ENCODE measurements around the gene PLXNA2. TPM values are rescaled to one million over a fixed set of nuclear protein-coding genes. Genes with fewer than 3 reads are reported as not detected.

The PLXNA2 gene
- total and polyA plus RNA-seq, 7 donors, result 4.4 to 33.6 (median 20.8) TPM

DNA sequence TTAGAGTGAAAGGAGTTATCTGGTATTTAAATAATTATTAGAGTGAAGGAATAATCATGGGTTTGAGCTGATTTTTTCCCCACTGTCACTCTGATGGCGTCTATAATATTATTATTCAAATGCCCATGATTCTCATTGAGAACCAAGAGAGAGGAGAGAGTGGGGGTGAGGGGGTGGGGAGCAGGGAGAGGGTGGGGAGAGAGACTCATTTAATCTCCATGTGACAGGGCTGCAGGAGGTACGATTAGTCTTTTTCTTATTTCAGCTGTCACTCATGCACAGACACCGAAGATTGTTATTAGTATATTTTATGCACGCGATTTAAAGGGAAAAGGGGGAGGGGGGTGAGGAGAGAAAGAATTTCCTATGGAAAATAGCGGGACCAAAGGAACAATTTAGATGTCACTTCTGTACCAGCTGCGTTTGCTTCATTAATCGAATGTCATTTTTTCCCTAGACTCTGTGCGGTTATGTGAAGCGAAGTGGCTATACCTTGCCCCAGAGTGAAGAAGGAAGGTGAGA, 19.9 kb downstream of the PLXNA2 start:
- H3K27ac ChIP-seq, result no peak overlapping the region
- TF ChIP-seq, protein P1, sequence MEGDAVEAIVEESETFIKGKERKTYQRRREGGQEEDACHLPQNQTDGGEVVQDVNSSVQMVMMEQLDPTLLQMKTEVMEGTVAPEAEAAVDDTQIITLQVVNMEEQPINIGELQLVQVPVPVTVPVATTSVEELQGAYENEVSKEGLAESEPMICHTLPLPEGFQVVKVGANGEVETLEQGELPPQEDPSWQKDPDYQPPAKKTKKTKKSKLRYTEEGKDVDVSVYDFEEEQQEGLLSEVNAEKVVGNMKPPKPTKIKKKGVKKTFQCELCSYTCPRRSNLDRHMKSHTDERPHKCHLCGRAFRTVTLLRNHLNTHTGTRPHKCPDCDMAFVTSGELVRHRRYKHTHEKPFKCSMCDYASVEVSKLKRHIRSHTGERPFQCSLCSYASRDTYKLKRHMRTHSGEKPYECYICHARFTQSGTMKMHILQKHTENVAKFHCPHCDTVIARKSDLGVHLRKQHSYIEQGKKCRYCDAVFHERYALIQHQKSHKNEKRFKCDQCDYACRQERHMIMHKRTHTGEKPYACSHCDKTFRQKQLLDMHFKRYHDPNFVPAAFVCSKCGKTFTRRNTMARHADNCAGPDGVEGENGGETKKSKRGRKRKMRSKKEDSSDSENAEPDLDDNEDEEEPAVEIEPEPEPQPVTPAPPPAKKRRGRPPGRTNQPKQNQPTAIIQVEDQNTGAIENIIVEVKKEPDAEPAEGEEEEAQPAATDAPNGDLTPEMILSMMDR (IDR thresholded peaks at IDR 0.05), result no peak
- H3K27me3 ChIP-seq (ENCODE audit: insufficient read depth in 3 of 3, low read length in 2 of 3), result no peaks in the 10 kb centered on the region
- peaks cover 63% of the 10 kb centered on the region for H3K4me1 ChIP-seq
- no peaks in the 10 kb centered on the region for H3K9me3 ChIP-seq
- no peak overlapping the region for H3K4me3 ChIP-seq
- DNase-seq (no peak), ATAC-seq (no peak)
- WGBS, 3 donors, result 85 to 89% (median 88%) methylated on average over 10 of the region's 10 CpGs
- intact Hi-C loops (cut with DNase I), result loop anchor here in 1 of 2 donors (5.0 kb wide), 1 partner anchor 72 kb away; no protein-coding TSS in a partner anchor
- no peaks in the 10 kb centered on the region for H3K36me3 ChIP-seq (ENCODE audit: insufficient read depth in 1 of 2, low read depth in 1 of 2)

DNA sequence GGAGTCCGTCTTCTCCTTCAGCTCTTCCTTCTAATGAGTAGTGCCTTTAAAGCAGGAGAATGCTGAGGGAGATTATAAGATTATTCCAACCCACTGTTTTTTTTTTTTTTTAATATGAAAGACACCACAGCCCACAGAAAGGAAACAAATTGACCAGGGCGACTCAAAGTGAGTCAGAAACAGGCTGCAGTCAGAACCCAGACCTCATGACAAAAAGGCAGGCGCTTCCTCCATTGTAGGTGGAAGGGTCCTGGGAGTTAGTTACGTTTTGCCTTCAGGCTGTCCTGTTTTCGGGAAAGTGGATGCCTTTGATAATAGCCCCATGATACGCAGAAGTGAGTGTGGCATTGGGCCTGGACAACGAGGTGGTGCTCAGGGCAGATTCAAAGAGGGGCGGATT, 21.0 kb downstream of the PLXNA2 start:
- peak overlapping the region; percentile 79 for H3K27ac ChIP-seq
- no peaks in the 10 kb centered on the region for H3K27me3 ChIP-seq (ENCODE audit: insufficient read depth in 3 of 3, low read length in 2 of 3)
- H3K36me3 ChIP-seq (ENCODE audit: insufficient read depth in 1 of 2, low read depth in 1 of 2), result no peaks in the 10 kb centered on the region
- no peak for ATAC-seq
- intact Hi-C loops (cut with DNase I), result loop anchor here in 1 of 2 donors (5.0 kb wide), 1 partner anchor 71 kb away; no protein-coding TSS in a partner anchor
- peaks cover 69% of the 10 kb centered on the region for H3K4me1 ChIP-seq
- WGBS, 3 donors, result 79 to 84% (median 80%) methylated on average over 8 of the region's 8 CpGs
- no peak for DNase-seq
- no peak overlapping the region for H3K4me3 ChIP-seq
- TF ChIP-seq, protein P1 (IDR thresholded peaks at IDR 0.05), result no peak
- no peaks in the 10 kb centered on the region for H3K9me3 ChIP-seq

DNA sequence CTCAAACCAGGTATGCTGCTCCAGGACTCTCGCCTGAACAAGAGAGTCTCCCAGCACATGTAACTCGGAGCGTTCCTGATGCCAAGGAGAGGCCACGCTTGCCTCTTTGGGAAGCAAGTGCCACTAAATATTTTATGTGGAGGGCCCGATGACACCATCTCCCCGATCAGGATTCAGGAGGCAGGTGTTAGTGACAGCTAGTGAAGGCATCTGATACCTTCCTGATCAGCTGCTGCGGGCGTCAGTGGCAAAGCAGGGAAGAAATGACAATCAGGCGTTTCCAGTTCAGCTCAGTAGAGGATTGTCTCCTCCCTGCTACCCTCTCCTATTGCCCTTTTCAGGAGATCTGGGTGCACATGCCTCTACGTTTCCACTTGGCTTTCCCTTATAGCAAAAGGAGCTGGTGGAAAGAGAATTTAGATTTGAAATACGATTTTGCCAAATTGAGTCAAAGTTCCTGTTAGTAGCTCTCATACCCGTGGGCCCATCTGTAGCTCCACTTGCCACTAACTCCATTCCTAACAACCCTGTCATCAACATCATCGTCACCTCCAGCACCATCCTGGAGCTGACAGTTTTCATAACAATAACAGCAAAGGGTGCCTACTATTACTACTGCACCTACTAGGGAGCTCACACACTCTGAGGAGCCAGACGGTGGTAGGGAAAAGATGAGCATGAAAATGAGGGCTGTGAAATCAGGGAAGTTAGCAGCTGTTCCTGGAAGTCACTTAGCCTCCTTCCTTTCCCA, 21.6 kb downstream of the PLXNA2 start:
- 28 to 53% (median 30%) methylated on average over 14 of the region's 14 CpGs for WGBS, 3 donors
- Histone ChIP-seq H3K36me3 (ENCODE audit: insufficient read depth in 1 of 2, low read depth in 1 of 2) (peaks cover 0 to under 1% of the 10 kb centered on the region in 2 donors), H3K4me3 (no peak overlapping the region), H3K9me3 (no peaks in the 10 kb centered on the region), H3K27me3 (ENCODE audit: insufficient read depth in 3 of 3, low read length in 2 of 3) (no peaks in the 10 kb centered on the region), H3K4me1 (peaks cover 68% of the 10 kb centered on the region), H3K27ac (peak overlapping the region; percentile 79)
- DNase-seq (no peak), ATAC-seq (peak; percentile 35 to 77 (median 54))
- TF ChIP-seq, protein P1 (IDR thresholded peaks at IDR 0.05), result no peak
- intact Hi-C loops (cut with DNase I), result loop anchor here in 1 of 2 donors (5.0 kb wide), 1 partner anchor 70 kb away; no protein-coding TSS in a partner anchor

DNA sequence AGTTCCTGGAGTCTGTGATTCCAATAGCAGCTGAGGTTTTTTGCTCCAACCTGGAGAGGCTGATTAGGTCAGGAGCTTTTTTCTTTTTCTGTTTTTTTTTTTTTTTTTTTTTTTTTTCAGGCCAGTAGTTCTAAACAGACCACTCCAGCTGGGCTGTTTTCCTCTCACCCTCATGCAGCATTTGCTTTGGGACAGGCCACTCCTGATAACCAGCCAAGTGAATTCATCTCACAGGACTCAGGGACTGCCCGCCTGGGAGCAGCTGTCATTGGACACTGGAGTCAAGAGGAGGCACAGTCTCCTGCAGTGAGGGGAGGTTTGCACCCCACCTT, 22.9 kb downstream of the PLXNA2 start:
- Histone ChIP-seq H3K27ac (peak overlapping the region; percentile 79), H3K36me3 (ENCODE audit: insufficient read depth in 1 of 2, low read depth in 1 of 2) (peaks cover 2 to 13% of the 10 kb centered on the region in 2 donors), H3K9me3 (no peaks in the 10 kb centered on the region), H3K4me1 (peaks cover 55% of the 10 kb centered on the region), H3K27me3 (ENCODE audit: insufficient read depth in 3 of 3, low read length in 2 of 3) (no peaks in the 10 kb centered on the region), H3K4me3 (no peak overlapping the region)
- no peak for DNase-seq
- intact Hi-C loops (cut with DNase I), result loop anchor here in 1 of 2 donors (5.0 kb wide), 1 partner anchor 69 kb away; no protein-coding TSS in a partner anchor
- 24 to 67% (median 30%) methylated on average over 1 of the region's 1 CpG for WGBS, 3 donors
- TF ChIP-seq, protein P1 (IDR thresholded peaks at IDR 0.05), result no peak
- peak in 3 of 4 donors; percentile 38 to 49 (median 45) for ATAC-seq

Data from psoas muscle (tissue), 8 donors.